Breast epithelium (tissue), 3 donors: ENCODE results near the gene NSD2.

Experiments used
- CTCF ChIP-seq, 3 donors: fragments of 450-650 bp; IDR thresholded peaks; one replicate each; pipeline ENCODE4 v1.5.1; 2016 to 2017; ENCODE audit warnings: antibody characterized with exemption in 3 of 3, mild to moderate bottlenecking in 3 of 3, moderate library complexity in 3 of 3
- POLR2A ChIP-seq: fragments of 450-650 bp; IDR thresholded peaks from one replicate; pipeline ENCODE4 v1.6.1; 2016; ENCODE audit warnings: antibody characterized with exemption, mild to moderate bottlenecking, moderate library complexity
- POLR2AphosphoS5 ChIP-seq, 3 donors: sonication (generic); formaldehyde crosslinking; IDR thresholded peaks; one replicate each; pipeline ENCODE4 v1.6.1; 2017; ENCODE audit warnings: antibody characterized with exemption in 3 of 3

DNA sequence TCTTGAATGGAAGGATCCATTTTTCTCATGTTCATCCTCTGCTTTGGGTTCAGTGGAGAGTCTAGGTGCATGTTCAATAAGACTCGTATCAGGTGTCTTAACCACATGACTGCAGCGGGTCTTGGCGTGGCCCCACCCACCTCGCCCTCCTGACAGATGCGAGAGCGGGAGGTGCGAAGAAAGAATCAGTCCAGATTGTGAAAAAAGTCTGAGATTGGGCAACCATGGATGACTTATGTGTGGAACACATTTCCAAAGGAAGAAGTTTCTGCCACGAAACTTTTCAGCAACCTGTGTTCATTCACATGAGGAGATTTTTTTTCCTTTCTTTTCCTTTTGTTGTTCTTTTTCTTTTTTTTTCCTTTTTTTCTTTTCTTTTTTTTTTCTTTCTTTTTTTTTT is 66.8 kb downstream of the NSD2 start:
- TF ChIP-seq POLR2A (no peak), CTCF (IDR thresholded peaks at IDR 0.05) (no peak), POLR2AphosphoS5 (IDR thresholded peaks at IDR 0.05) (no peak)
